BJ (cell line): Measurements from ENCODE around the gene CFAP20. TPM values are rescaled to one million over a fixed set of nuclear protein-coding genes. Genes with fewer than 3 reads are reported as not detected.

Experiments
- CTCF ChIA-PET: fragments of 350-600 bp; formaldehyde crosslinking; extraction: SDS; loops from one replicate; lab custom pipeline; 2021; ENCODE audit warnings: antibody characterized with exemption, inconsistent platforms; lab: Yijun Ruan, JAX
- POLR2A ChIA-PET: fragments of 300-600 bp; sonication (Branson Sonifier 250); formaldehyde crosslinking; extraction: SDS; loops from one replicate; lab custom pipeline; 2021; ENCODE audit warnings: antibody characterized with exemption; lab: Charles Lee
- DNase-seq: peaks from one replicate; pipeline ENCODE4 v3.0.0-alpha.2; 2011; ENCODE audit warnings: low read depth
- H3K27me3 ChIP-seq: 2 replicates; pipeline ENCODE4 v1.6.0; 2011; ENCODE audit warnings: low read length; ENCODE audit not compliant: control insufficient read depth, insufficient read depth
- H3K36me3 ChIP-seq: 2 replicates; pipeline ENCODE4 v1.5.1; 2011; ENCODE audit warnings: low read length; ENCODE audit not compliant: control insufficient read depth, insufficient read depth
- H3K4me3 ChIP-seq: 2 replicates; pipeline ENCODE4 v1.5.1; 2011; ENCODE audit warnings: low read depth, mild to moderate bottlenecking, control low read depth, low read length
- polyA plus RNA-seq: library from polyadenylated mRNA; depleted of rRNA; stranded (reverse); fragments of >200 nt; gene quantifications from 2 replicates; pipeline ENCODE4 v1.2.3, GENCODE V29; 2011
- TF ChIP-seq, protein P1 (sequence below): IDR thresholded peaks from 2 replicates; pipeline ENCODE4 v1.5.1; 2011; ENCODE audit warnings: low read depth, mild to moderate bottlenecking, control low read depth, inconsistent platforms, low read length, moderate library complexity; ENCODE audit not compliant: insufficient read depth

Gene CFAP20
- polyA plus RNA-seq, 1 experiment, result 36.6 TPM

DNA sequence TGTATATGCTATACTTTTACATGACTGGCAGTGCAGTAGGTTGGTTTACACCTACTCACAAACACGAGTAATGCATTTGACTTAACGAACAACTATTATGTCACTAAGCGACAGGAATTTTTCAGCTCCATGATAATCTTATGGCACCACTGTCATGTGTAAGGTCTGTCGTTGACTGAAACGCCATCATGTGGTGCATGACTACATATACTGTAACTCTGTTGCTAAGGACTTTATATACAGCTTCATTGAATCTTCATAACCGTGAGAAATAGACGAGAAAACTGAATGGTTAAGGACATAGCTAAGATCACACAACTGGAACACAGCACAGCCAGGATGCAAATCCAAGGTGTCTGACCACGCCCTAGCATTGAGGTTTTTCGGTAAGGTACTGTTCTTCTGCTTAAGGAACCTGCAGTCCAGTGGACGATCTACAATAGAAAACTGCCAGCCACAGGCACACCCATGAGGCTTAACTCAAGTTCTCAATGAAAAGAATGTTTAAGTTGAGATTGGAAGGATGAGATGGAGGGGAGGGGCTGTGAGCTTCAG lies 3.3 kb downstream of the CFAP20 start:
- ChIA-PET CTCF (interaction anchor here (1.0 to 4.1 kb wide), 7 partner anchors 9 to 362 kb away, joined by 3 to 27 read pairs (median 4); partner anchors contain the start of genes MMP15 and USB1), POLR2A (no interaction called here)

GRCh38 chr16:58125041-58125440 lies 4.1 kb downstream of the CFAP20 start:
- TF ChIP-seq, protein P1, sequence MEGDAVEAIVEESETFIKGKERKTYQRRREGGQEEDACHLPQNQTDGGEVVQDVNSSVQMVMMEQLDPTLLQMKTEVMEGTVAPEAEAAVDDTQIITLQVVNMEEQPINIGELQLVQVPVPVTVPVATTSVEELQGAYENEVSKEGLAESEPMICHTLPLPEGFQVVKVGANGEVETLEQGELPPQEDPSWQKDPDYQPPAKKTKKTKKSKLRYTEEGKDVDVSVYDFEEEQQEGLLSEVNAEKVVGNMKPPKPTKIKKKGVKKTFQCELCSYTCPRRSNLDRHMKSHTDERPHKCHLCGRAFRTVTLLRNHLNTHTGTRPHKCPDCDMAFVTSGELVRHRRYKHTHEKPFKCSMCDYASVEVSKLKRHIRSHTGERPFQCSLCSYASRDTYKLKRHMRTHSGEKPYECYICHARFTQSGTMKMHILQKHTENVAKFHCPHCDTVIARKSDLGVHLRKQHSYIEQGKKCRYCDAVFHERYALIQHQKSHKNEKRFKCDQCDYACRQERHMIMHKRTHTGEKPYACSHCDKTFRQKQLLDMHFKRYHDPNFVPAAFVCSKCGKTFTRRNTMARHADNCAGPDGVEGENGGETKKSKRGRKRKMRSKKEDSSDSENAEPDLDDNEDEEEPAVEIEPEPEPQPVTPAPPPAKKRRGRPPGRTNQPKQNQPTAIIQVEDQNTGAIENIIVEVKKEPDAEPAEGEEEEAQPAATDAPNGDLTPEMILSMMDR, result no peak
- CTCF ChIA-PET, result no interaction called here
- Histone ChIP-seq H3K36me3 (no peaks in the 10 kb centered on the region), H3K4me3 (no peak overlapping the region), H3K27me3 (no peaks in the 10 kb centered on the region)
- no peak for DNase-seq
- POLR2A ChIA-PET, result no interaction called here

More for the DNA sequence above, 3.3 kb downstream of the CFAP20 start:
- no peak overlapping the region for H3K4me3 ChIP-seq
- H3K27me3 ChIP-seq, result no peaks in the 10 kb centered on the region
- no peak for DNase-seq
- TF ChIP-seq, protein P1, result no peak
- H3K36me3 ChIP-seq, result no peaks in the 10 kb centered on the region

- H3K36me3 ChIP-seq, result no peaks in the 10 kb centered on the region
- no peaks in the 10 kb centered on the region for H3K27me3 ChIP-seq
- TF ChIP-seq, protein P1, result no peak
- CTCF ChIA-PET, result no interaction called here
- H3K4me3 ChIP-seq, result no peak overlapping the region
- POLR2A ChIA-PET, result no interaction called here
- no peak for DNase-seq
Observed at GRCh38 chr16:58124601-58124915, 4.6 kb downstream of the CFAP20 start.

GRCh38 chr16:58123896-58124600 lies 5.1 kb downstream of the CFAP20 start:
- ChIA-PET CTCF (interaction anchor here (0.8 to 1.7 kb wide), 3 partner anchors 19 to 98 kb away, joined by 3 to 5 read pairs (median 3); no protein-coding TSS in a partner anchor), POLR2A (no interaction called here)
- TF ChIP-seq, protein P1, result no peak
- Histone ChIP-seq H3K36me3 (no peaks in the 10 kb centered on the region), H3K27me3 (no peaks in the 10 kb centered on the region), H3K4me3 (no peak overlapping the region)
- DNase-seq, result no peak

GRCh38 chr16:58121132-58121531 lies 8.0 kb downstream of the CFAP20 start:
- H3K27me3 ChIP-seq, result no peaks in the 10 kb centered on the region
- ChIA-PET POLR2A (no interaction called here), CTCF (interaction anchor here (0.6 to 3.6 kb wide), 18 partner anchors 9 to 227 kb away, joined by 3 to 32 read pairs (median 6); partner anchors contain the start of genes CFAP20 and MMP15)
- no peak overlapping the region for H3K4me3 ChIP-seq
- no peak for DNase-seq
- TF ChIP-seq, protein P1, result no peak
- no peaks in the 10 kb centered on the region for H3K36me3 ChIP-seq
